GM21737 (cell line): ENCODE data around the gene TENM3.

Experiments used
- ATAC-seq: cut with Tn5 transposase; IDR thresholded peaks from one replicate; pipeline ENCODE4 v1.9.1; 2021; ENCODE audit warnings: mild to moderate bottlenecking, moderate library complexity; ENCODE audit not compliant: unreplicated experiment

The TENM3 gene

GRCh38 chr4:182764137-182764536, 520.9 kb downstream of the TENM3 start:
- ATAC-seq, result no peak

DNA sequence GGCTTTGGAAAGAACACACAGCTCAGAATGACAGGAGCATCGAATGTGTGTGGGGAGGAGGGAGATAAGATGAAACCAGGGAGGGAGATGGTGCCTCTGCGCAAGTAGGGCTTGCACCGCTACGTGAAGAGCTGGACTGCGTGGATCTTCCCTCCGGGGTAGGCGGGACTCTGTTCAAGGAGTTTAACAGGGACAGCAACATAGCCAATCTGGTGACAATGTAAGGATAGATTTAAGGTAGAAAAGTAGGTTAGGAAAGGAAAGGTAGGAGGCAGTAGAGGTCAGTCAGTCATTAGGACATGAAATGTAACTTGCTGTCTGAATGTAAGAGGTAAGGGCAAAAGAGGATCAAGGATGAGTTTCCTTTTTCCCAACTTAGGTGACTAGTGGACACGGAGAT, 521.4 kb downstream of the TENM3 start:
- no peak for ATAC-seq

- no peak for ATAC-seq
These were observed 523.0 kb downstream of the TENM3 start for GRCh38 chr4:182765987-182766856.

DNA sequence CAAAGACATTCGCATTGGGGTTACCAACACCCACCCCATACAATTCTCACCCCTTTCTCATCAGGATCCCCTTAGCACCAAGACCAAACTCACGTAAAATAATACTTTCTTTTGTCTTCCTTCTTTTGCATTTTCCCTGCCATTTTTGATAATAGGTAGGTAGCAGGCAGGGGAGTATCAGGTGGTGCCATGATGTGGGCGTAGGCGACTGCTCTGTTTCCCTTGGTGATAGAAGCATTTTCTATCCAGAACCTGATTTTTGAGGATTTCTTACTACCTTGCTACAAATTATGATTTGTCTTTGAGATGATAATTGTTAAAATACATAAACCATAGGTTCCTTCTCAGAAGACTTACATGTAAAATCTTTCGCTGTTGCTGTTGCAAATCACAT, 523.7 kb downstream of the TENM3 start:
- no peak for ATAC-seq

GRCh38 chr4:182768838-182769237, 525.6 kb downstream of the TENM3 start:
- no peak for ATAC-seq

GRCh38 chr4:182770259-182770995, 527.2 kb downstream of the TENM3 start:
- ATAC-seq, result no peak

DNA sequence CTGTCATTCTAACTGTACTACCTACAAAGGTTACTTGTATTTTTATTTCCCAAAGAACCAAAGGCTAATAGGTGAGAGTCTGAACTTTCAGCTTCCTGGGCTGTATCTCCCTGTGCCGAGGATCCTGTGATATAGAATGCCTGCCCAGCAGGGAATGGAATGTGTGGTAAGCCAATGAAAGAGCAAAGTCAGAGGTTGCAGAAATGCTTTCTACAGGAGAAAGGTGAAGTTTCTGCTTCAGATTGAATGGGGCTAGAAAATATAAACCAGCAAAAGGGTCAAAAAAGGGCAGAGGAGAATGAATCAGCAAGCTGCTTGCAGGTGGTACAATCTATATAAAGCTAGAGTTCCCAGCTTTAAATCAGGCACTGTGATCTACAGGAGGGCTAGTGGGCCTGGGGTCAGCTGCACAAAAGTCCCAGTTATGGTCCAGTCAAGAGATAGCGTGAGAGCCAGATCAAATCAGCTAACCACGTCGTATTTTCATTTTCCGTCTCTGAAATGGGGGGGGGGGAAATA, 527.9 kb downstream of the TENM3 start:
- ATAC-seq, result no peak

DNA sequence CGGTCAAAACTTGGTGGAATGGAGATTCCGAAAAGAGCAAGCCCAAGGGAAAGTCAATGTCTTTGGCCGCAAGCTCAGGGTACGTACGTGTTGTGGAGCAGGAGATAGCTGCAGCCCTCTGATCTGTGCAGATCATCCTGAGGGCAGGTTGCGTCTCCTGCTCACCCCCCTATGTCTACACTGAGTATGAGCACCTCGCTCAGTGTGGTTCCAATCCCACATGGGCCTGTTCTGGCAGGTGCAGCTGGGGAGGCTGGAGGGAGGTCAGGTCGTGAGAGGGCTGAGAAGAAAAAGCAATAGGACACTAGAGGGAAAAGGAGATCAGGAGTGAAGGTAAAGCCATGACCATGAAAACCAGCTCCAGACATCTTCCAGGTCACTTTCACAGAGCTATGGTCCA, 531.9 kb downstream of the TENM3 start:
- no peak for ATAC-seq

DNA sequence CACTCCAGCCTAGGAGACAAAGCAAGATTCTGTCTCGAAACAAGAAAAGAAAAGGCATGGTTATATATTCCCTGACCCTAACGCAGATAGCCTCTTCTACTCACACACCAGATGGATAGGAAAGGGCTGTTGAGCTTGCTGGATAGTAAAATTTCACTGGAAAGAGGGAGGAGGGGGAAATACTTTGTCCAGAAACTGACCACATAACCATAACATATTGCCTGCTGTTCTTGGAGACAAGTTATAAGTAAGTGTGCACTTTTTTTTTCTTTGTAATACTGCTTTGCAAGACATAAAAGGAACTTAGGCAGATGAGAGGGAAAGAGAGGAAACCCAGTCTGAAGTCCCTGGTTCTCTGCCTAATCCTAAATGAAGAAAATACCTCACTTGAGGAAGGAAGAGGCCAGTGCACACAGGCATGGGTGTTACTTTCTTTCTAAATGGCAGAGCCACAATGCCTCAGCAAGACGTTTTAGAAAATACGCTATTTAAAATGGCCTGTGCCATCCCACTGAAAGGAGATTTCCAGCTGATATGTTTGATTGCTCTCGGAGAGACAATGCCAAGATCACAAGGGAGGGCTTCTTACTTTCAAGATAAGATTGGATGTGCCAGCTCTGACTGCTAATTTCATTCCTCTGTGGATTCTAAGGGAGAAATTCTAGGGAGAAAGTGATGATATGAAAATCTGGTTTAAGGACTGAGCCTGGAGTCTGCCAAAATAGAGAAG, 533.3 kb downstream of the TENM3 start:
- ATAC-seq, result no peak

GRCh38 chr4:182778222-182778982, 535.2 kb downstream of the TENM3 start:
- ATAC-seq, result no peak

- ATAC-seq, result no peak
These were observed 543.8 kb downstream of the TENM3 start for GRCh38 chr4:182786991-182787390.

GRCh38 chr4:182788201-182788600, 545.0 kb downstream of the TENM3 start:
- no peak for ATAC-seq

- ATAC-seq, result no peak
These were observed 546.3 kb downstream of the TENM3 start for GRCh38 chr4:182789529-182789928.

- ATAC-seq, result no peak
These were observed 552.4 kb downstream of the TENM3 start for GRCh38 chr4:182795446-182796238.

GRCh38 chr4:182799515-182800215, 556.5 kb downstream of the TENM3 start:
- no peak for ATAC-seq

DNA sequence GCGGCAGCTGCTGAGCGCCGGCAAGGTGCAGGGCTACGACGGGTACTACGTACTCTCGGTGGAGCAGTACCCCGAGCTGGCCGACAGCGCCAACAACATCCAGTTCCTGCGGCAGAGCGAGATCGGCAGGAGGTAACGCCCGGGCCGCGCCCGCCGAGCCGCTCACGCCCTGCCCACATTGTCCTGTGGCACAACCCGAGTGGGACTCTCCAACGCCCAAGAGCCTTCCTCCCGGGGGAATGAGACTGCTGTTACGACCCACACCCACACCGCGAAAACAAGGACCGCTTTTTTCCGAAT, 557.0 kb downstream of the TENM3 start:
- ATAC-seq, result no peak

GRCh38 chr4:182801636-182802035, 558.4 kb downstream of the TENM3 start:
- no peak for ATAC-seq

DNA sequence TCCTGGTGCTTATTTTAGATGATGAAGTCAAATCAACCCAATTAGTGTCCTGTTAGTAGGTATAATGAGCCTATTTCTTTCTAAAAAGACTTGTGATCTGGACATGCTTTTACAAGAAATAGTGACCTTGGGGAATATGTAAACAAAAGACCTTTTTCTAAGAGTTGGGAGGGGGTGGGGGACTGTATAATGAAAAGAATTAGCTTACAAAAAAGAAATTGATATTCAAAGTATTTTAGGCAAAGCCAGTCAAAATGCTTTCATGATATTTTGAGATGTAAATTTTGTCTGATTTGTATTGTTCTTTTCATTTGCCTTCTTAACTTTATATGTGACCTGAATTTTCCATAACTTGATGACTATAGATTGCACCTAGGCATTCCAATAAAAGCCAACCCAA, 559.4 kb downstream of the TENM3 start:
- ATAC-seq, result no peak

GRCh38 chr4:182803235-182803634, 560.0 kb downstream of the TENM3 start:
- ATAC-seq, result no peak
